NCI-H2107 (cell line): ENCODE data around the gene PPP1R37.

ENCODE experiments used
- DNase-seq: peaks from one replicate; lab custom pipeline; 2025; lab: John Stamatoyannopoulos, UW

The PPP1R37 gene

GRCh38 chr19:45138303-45138751, 45.3 kb downstream of the PPP1R37 start:
- no peak for DNase-seq

GRCh38 chr19:45139286-45140143, 46.5 kb downstream of the PPP1R37 start:
- DNase-seq: no peak

- DNase-seq: no peak
These were observed 47.1 kb downstream of the PPP1R37 start for GRCh38 chr19:45140144-45140503.

GRCh38 chr19:45140533-45140932, 47.6 kb downstream of the PPP1R37 start:
- no peak for DNase-seq

DNA sequence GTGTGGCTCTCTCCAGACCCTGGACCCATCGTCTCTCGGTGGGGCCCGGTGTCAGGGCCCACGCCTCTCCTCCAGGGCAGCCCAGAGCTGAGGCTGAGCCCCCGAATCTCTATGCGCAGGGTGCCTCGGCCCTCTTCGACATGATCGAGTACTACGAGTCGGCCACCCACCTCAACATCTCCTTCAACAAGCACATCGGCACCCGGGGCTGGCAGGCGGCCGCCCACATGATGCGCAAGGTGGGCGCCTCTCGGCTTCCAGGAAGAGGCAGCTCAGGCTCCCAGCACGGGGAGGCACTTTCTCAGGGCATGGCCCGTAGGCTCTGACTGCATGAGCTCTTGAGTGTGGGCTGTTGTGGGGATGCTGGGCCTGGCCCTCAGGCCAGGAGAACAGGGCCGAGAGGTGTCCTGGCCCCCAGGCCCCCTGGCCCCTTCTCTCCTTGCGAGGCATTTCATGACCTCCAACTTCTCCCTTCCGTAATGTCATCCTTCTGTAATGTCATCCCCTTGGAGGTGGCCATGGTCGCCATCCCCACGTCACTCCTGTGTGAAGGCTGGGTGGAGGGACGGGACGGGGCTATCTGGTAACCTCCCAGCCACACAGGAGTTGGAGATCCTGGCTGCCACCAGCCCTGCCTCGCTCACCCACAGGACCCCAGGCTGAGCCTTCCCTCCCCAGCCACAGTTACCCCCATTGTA, 48.4 kb downstream of the PPP1R37 start:
- DNase-seq: no peak

DNA sequence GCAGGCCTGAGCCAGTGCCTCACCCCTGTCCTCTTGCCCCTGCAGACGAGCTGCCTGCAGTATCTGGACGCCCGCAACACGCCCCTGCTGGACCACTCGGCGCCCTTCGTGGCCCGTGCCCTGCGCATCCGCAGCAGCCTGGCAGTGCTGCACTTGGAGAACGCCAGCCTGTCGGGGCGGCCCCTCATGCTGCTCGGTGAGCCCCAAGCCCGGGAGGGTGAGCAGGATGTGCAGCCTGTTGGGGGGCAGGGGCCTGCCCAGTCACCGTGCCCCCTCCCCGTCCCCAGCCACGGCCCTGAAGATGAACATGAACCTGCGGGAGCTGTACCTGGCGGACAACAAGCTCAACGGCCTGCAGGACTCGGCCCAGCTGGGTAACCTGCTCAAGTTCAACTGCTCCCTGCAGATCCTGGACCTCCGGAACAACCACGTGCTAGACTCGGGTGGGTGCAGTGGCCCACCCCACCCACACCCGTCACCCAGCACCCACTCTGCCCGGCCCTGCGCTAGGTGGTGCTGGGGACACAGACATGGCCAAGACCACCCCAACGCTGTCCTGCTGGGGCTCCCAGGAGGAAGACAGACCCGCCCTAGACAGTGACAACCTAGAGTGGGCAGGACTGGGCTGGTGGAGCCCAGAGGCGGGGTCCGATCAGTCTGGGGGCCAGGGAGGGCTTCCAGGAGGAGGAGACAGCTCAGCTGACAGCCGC, 49.2 kb downstream of the PPP1R37 start:
- no peak for DNase-seq

DNA sequence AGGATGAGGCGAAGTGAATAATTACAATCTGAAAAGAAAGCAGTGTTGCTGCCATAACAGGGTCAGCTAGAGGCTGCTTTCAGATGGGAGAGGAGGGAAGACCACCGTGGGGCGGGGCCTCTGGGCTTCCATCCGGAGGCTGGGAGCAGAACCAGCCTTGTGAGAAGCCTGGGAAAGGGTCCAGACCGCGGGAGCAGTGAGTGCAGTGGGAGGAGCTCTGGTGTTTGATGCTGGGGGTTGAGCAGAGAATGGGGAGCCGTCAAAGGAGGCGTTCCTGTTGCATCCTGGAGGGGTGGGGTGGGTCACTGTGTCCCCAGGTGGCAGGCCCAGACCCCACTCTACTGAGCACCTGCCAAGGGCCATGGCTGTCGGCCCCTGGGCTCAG, 49.7 kb downstream of the PPP1R37 start:
- no peak for DNase-seq

DNA sequence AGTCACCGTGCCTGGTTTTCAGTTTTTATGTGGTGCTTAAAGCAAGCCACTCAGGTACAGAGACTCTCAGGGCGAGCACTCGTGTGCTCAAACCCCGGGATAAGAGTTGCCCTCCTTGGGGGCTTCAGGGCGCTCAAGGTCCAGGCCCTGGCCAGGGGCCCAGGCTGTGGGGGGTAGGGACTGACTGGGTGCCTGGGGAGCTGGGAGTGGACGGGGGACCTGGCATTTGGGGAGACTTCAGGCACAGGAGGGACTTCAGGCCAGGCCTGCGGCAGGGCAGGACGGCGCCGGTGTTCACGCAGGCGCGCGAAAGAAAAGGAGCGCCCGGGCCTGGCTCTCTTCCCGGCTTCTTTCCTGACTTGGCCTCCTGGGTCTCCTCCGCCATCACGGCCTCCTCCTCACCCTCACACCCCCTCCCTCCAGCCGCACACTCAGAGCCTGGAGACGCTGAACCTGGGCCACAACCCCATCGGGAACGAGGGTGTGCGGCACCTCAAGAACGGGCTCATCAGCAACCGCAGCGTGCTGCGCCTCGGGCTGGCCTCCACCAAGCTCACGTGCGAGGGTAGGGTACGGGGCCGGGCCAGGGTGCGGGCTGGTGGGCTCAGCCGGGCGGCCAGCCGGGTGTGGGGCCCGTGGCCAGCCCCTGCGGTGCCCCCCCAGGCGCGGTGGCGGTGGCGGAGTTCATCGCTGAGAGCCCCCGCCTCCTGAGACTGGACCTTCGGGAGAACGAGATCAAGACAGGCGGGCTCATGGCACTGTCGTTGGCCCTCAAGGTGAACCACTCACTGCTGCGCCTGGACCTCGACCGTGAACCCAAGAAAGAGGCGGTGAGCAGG, 51.7 kb downstream of the PPP1R37 start:
- no peak for DNase-seq

DNA sequence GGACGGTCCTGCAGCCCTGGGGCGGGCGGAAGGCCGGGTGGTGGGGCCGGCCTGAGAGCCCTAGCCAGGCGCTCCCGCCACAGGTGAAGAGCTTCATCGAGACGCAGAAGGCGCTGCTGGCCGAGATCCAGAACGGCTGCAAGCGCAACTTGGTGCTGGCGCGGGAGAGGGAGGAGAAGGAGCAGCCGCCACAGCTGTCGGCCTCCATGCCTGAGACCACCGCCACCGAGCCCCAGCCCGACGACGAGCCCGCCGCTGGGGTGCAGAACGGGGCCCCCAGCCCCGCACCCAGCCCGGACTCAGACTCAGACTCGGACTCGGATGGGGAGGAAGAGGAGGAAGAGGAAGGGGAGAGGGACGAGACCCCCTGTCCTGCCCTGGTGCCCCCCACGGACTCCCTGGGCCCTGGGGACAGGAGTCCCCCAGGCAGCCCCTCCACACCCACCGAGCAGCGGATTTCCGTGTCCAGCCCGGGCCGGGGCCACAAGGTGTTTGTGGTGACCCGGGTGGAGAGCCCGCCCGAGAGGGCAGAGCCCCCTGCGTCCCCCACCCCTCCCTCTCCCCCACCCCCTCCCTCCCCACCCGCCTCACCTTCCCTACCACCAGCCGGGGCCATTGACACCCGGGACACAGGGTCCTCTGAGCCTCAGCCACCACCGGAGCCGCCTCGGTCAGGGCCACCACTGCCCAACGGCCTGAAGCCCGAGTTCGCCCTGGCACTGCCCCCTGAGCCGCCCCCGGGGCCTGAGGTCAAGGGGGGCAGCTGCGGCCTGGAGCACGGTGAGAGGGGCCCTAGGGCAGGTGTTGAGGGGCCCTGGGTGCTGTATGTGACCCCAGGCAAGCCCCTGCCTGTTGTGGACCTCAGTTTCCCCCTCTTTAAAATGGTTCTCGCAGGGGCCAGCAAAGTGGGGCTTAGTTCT, 52.6 kb downstream of the PPP1R37 start:
- DNase-seq: no peak

- DNase-seq: no peak
These were observed 53.3 kb downstream of the PPP1R37 start for GRCh38 chr19:45146251-45146650.

GRCh38 chr19:45146741-45147205, 53.8 kb downstream of the PPP1R37 start:
- no peak for DNase-seq

- no peak for DNase-seq
These were observed 55.1 kb downstream of the PPP1R37 start for GRCh38 chr19:45147835-45148676.

DNA sequence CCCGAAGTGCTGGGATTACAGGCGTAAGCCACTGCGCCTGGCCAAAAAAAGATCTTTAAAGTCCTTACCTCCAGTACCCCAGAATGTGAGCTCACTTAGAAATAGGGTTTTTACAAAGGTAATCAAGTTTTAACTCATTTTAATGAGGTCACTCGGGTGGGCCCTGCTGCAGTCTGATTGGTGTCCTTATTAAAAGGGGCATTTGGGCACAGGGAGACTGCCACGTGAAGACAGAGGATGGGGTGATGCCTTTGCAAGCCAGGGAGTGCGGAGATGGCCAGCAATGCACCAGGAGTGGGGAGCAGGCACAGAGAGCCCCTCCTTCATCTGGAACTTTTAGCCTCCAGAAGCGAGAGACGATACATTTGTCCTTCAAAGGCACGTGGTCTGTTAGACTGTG, 56.1 kb downstream of the PPP1R37 start:
- DNase-seq: no peak

DNA sequence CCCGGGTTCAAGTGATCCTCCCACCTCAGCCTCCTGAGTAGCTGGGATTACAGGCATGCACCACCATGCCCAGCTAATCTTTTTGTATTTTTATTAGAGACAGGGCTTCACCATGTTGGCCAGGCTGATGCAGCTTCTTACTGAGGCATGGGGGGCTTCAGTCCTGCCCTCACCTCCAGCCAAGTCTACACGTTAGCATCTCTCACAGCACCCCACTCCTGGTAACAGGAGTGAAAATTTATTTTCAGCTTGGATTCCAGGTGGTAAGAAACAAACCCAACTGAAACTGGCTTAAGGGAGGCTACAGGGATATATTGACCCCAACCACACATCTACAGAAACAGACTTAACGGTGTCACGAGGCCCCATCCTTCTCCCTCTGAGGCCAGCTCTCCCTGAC, 57.2 kb downstream of the PPP1R37 start:
- DNase-seq: no peak

DNA sequence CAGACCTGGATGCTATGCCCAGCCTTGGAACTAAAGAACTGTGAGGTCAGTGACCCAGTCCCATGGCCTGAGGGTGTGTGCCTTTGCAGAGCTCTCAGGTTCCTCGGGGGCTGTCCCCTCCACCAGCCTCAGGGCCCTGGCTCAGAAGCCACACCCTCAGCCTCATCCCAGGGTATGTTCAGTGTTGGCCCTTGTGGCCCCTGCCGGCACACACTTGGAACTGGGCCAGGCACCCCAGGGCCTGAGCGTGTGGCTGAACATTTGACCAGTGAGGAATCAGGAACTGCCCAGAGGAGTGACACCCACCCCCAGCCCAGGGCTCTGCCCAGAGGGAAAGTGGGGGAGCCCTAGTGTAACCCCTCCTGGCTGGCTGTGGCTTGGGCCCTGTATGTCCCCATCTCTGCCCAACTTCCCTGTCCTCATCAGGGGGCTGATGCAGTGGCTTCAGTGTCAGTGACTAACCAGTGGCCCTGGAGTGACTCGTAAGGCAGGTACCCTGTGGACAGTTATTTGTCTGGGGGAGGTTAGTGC, 57.8 kb downstream of the PPP1R37 start:
- DNase-seq: no peak

GRCh38 chr19:45151320-45151719, 58.3 kb downstream of the PPP1R37 start:
- no peak for DNase-seq

GRCh38 chr19:45151821-45152503, 59.0 kb downstream of the PPP1R37 start:
- DNase-seq: no peak

DNA sequence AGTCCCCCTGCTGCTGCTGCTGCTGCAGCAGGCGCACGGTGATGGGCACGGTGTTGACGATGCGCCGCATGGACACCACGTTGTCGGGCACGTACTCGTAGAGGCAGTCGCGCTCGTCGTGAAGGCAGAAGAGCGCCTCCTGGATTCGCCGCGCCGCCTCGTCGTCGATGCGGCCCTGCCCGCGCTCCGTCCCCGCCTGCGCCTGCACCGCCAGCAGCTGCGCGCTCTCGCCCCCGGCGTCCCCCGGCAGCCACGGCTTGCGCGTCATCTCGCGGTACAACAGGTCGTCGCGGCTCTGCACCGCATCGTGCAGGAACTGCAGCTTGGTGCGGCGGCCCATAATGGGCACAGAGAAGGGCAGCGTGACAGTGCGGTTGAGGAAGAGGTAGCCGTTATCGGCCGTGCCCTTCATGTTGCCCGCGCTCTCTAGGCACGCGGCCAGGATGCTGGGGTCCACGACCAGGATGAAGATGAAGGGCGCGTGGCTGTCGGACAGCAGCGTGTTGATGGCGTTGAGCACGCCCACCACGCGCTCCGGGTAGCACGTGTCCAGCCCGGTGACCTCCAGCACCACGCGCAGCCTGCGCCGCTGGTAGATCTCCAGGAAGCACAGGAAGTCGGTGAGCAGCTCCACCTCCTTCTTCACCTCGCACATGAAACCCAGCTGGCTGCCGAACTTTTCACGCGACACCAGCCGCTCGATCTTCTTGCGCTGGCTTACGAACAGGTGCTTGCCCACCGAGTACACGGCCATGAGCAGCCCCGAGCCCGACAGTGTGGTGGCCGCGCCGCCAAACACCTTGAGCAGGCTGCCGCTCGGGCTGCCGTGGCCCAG, 59.7 kb downstream of the PPP1R37 start:
- DNase-seq: no peak
